ENCODE results near the gene NANS.

NANS gene

DNA sequence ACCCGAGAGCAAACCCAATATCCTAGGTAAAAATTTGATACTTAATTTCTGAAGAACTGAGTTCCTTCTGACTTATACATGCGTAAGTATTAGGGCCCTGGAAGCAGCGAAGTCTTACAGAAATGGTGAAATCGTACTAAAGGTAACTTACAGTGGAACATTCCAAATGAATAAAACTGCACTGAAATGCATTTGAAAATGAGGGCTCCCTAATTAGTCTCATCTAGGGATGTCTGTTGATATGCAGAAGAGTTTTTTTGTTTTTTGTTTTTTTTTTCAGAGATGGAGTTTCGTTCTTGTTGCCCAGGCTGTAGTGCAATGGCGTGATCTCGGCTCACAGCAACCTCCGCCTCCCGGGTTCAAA lies 10.4 kb upstream of the NANS start:
- H3K4me3 ChIP-seq: no peak overlapping the region
- H3K27ac ChIP-seq: no peak overlapping the region
- no peak for DNase-seq (ENCODE audit: low read depth, low spot score)
- no peaks in the 10 kb centered on the region for H3K9me3 ChIP-seq (ENCODE audit: low read depth, low read length)
- TF ChIP-seq EZH2 (IDR thresholded peaks at IDR 0.05): no peak
- TF ChIP-seq FOXP2 (optimal IDR thresholded peaks at IDR 0.05; ENCODE audit: control extremely low read depth, extremely low read length, insufficient read depth): no peak
- no peak for TF ChIP-seq POLR2AphosphoS5 (IDR thresholded peaks at IDR 0.05; ENCODE audit: borderline replicate concordance, low read depth, low read length)
- H3K36me3 ChIP-seq (ENCODE audit: insufficient read depth, low read length): no peaks in the 10 kb centered on the region
- H3K9ac ChIP-seq (ENCODE audit: insufficient read length): no peak overlapping the region

DNA sequence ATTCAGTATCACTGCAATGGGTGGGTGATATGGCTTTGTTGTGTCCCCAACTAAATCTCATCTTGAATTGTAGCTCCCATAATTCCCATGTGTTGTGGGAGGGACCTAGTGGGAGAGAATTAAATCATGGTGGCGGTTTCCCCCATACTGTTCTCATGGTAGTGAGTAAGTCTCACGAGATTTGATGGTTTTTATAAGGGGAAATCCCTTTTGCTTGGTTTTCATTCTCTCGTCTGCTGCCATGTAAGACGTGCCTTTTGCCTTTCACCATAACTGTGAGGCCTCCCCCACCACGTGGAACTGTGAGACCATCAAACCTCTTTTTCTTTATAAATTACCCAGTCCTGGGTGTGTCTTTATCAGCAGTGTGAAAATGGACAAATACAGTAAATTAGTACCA lies 9.5 kb upstream of the NANS start:
- no peak overlapping the region for H3K4me3 ChIP-seq
- H3K36me3 ChIP-seq (ENCODE audit: insufficient read depth, low read length): no peaks in the 10 kb centered on the region
- no peak for TF ChIP-seq EZH2 (IDR thresholded peaks at IDR 0.05)
- no peak for TF ChIP-seq FOXP2 (optimal IDR thresholded peaks at IDR 0.05; ENCODE audit: control extremely low read depth, extremely low read length, insufficient read depth)
- no peak for TF ChIP-seq POLR2AphosphoS5 (IDR thresholded peaks at IDR 0.05; ENCODE audit: borderline replicate concordance, low read depth, low read length)
- H3K9ac ChIP-seq (ENCODE audit: insufficient read length): no peak overlapping the region
- no peak for DNase-seq (ENCODE audit: low read depth, low spot score)
- no peaks in the 10 kb centered on the region for H3K9me3 ChIP-seq (ENCODE audit: low read depth, low read length)
- H3K27ac ChIP-seq: no peak overlapping the region

- DNase-seq (ENCODE audit: low read depth, low spot score): no peak
- H3K36me3 ChIP-seq (ENCODE audit: insufficient read depth, low read length): no peaks in the 10 kb centered on the region
- H3K27ac ChIP-seq: no peak overlapping the region
- no peak overlapping the region for H3K9ac ChIP-seq (ENCODE audit: insufficient read length)
- no peak for TF ChIP-seq POLR2AphosphoS5 (IDR thresholded peaks at IDR 0.05; ENCODE audit: borderline replicate concordance, low read depth, low read length)
- no peaks in the 10 kb centered on the region for H3K9me3 ChIP-seq (ENCODE audit: low read depth, low read length)
- no peak overlapping the region for H3K4me3 ChIP-seq
These were observed 7.1 kb upstream of the NANS start for GRCh38 chr9:98049288-98050072.

GRCh38 chr9:98050351-98050750 lies 6.2 kb upstream of the NANS start:
- no peaks in the 10 kb centered on the region for H3K9me3 ChIP-seq (ENCODE audit: low read depth, low read length)
- TF ChIP-seq EZH2 (IDR thresholded peaks at IDR 0.05) (no peak), POLR2AphosphoS5 (IDR thresholded peaks at IDR 0.05; ENCODE audit: borderline replicate concordance, low read depth, low read length) (no peak), FOXP2 (optimal IDR thresholded peaks at IDR 0.05; ENCODE audit: control extremely low read depth, extremely low read length, insufficient read depth) (no peak)
- H3K4me3 ChIP-seq: no peak overlapping the region
- H3K27ac ChIP-seq: no peak overlapping the region
- H3K36me3 ChIP-seq (ENCODE audit: insufficient read depth, low read length): no peaks in the 10 kb centered on the region
- H3K9ac ChIP-seq (ENCODE audit: insufficient read length): no peak overlapping the region
- DNase-seq (ENCODE audit: low read depth, low spot score): no peak

- Histone ChIP-seq H3K4me3 (no peak overlapping the region), H3K27ac (no peak overlapping the region), H3K9ac (ENCODE audit: insufficient read length) (no peak overlapping the region), H3K9me3 (ENCODE audit: low read depth, low read length) (no peaks in the 10 kb centered on the region), H3K36me3 (ENCODE audit: insufficient read depth, low read length) (no peaks in the 10 kb centered on the region)
- no peak for DNase-seq (ENCODE audit: low read depth, low spot score)
- TF ChIP-seq EZH2 (IDR thresholded peaks at IDR 0.05) (no peak), FOXP2 (optimal IDR thresholded peaks at IDR 0.05; ENCODE audit: control extremely low read depth, extremely low read length, insufficient read depth) (no peak), POLR2AphosphoS5 (IDR thresholded peaks at IDR 0.05; ENCODE audit: borderline replicate concordance, low read depth, low read length) (no peak)
These were observed 2.1 kb upstream of the NANS start for GRCh38 chr9:98054376-98054951.

DNA sequence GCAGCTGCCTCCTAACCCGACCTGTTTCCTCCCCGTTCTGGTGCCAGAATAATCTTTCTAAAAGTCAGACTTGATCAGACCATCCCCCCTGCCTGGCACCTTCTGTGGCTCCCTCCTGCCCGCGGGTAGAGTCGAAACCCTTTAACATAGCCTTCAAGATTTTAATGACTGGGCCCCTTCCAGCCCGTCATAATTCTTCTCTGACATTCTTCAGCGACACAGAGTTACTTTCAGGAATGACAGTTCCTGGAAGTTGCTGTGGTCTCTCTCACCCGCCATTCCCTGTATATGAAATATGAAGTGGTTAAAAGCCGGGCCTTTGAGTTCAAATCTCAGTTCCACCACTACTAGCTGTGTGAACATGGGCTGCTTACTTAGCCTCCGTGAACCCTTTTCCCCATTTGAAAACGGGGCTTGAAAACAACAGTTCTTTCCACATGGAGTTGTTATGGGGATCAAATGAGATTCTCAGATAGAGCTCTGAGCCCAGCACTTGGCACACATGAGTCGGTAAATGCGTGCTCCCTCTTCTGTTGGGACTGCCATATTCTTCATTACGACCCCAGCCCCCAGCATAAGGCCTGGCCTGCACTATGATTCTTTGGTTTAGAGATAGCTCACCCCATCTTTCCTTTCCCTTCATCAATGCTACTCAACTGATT lies 737 bp downstream of the NANS start:
- no peak overlapping the region for H3K27ac ChIP-seq

GRCh38 chr9:98062161-98062560 lies 5.6 kb downstream of the NANS start:
- no peak for DNase-seq (ENCODE audit: low read depth, low spot score)
- H3K9ac ChIP-seq (ENCODE audit: insufficient read length): no peak overlapping the region
- no peak overlapping the region for H3K27ac ChIP-seq
- TF ChIP-seq POLR2AphosphoS5 (IDR thresholded peaks at IDR 0.05; ENCODE audit: borderline replicate concordance, low read depth, low read length): no peak
- no peak for TF ChIP-seq FOXP2 (optimal IDR thresholded peaks at IDR 0.05; ENCODE audit: control extremely low read depth, extremely low read length, insufficient read depth)
- TF ChIP-seq EZH2 (IDR thresholded peaks at IDR 0.05): no peak
- no peaks in the 10 kb centered on the region for H3K9me3 ChIP-seq (ENCODE audit: low read depth, low read length)
- no peak overlapping the region for H3K4me3 ChIP-seq
- H3K36me3 ChIP-seq (ENCODE audit: insufficient read depth, low read length): peaks cover 9% of the 10 kb centered on the region

More for the DNA sequence above, 737 bp downstream of the NANS start:
- Histone ChIP-seq H3K36me3 (ENCODE audit: insufficient read depth, low read length) (0 out of 2 replicates have a peak, but pooled peaks cover 3% of the 10 kb centered on the region), H3K9me3 (ENCODE audit: low read depth, low read length) (no peaks in the 10 kb centered on the region), H3K9ac (ENCODE audit: insufficient read length) (peak overlapping the region; percentile 63), H3K4me3 (peak overlapping the region; percentile 90)
- no peak for TF ChIP-seq FOXP2 (optimal IDR thresholded peaks at IDR 0.05; ENCODE audit: control extremely low read depth, extremely low read length, insufficient read depth)
- TF ChIP-seq EZH2 (IDR thresholded peaks at IDR 0.05): no peak
- no peak for TF ChIP-seq POLR2AphosphoS5 (IDR thresholded peaks at IDR 0.05; ENCODE audit: borderline replicate concordance, low read depth, low read length)
- DNase-seq (ENCODE audit: low read depth, low spot score): no peak

- DNase-seq (ENCODE audit: low read depth, low spot score): no peak
- TF ChIP-seq POLR2AphosphoS5 (IDR thresholded peaks at IDR 0.05; ENCODE audit: borderline replicate concordance, low read depth, low read length) (no peak), EZH2 (IDR thresholded peaks at IDR 0.05) (no peak), FOXP2 (optimal IDR thresholded peaks at IDR 0.05; ENCODE audit: control extremely low read depth, extremely low read length, insufficient read depth) (no peak)
- Histone ChIP-seq H3K36me3 (ENCODE audit: insufficient read depth, low read length) (peaks cover 9% of the 10 kb centered on the region), H3K4me3 (no peak overlapping the region), H3K9me3 (ENCODE audit: low read depth, low read length) (no peaks in the 10 kb centered on the region), H3K9ac (ENCODE audit: insufficient read length) (no peak overlapping the region), H3K27ac (no peak overlapping the region)
These were observed 8.3 kb downstream of the NANS start for GRCh38 chr9:98064623-98065392.
